ENCODE data around the gene IMP4. TPM values are rescaled to one million over a fixed set of nuclear protein-coding genes. Genes with fewer than 3 reads are reported as not detected.

The IMP4 gene
- total and polyA plus RNA-seq, 2 experiments from 2014 or later = 87.8 to 147 TPM

DNA sequence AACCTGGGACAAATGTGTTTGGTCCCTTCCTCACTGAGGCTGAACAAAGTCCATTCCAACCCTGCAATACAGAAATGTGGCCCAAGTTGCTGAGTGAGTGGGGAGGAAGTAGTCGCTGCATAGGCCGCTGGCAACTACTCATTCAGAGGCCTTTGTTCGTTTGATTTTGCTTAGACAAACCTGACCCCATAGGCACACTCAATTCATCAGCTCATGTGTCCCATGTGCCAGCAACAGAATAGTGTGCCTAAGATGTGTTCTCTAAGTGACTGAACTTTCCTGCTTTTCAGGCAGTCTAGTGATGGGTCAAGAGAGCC lies 36.2 kb downstream of the IMP4 start:
- H3K36me3 Mint-ChIP-seq (ENCODE audit: low read depth) = peaks cover 6% of the 10 kb centered on the region; the same call in 2 of the 3 replicates
- H3K27ac Mint-ChIP-seq = no peak overlapping the region
- DNase-seq (ENCODE audit: low spot score) (no peak), ATAC-seq (no peak)
- H3K36me3 ChIP-seq (ENCODE audit: insufficient read depth) = no peaks in the 10 kb centered on the region
- no peaks in the 10 kb centered on the region for H3K27me3 ChIP-seq (ENCODE audit: insufficient read depth)
- no peak overlapping the region for H3K4me2 ChIP-seq
- H3K27ac ChIP-seq (ENCODE audit: low read depth) = no peak overlapping the region
- H3F3A ChIP-seq (replicated peaks; ENCODE audit: low read depth) = no peaks in the 10 kb centered on the region
- H3K4me3 Mint-ChIP-seq = no peak overlapping the region
- no peak overlapping the region for H3K4me3 ChIP-seq
- H3K4me1 ChIP-seq (ENCODE audit: insufficient read depth) = no peaks in the 10 kb centered on the region
- no peak overlapping the region for H2AFZ ChIP-seq
- no peaks in the 10 kb centered on the region for H3K79me2 ChIP-seq (replicated peaks; ENCODE audit: insufficient read depth)
- peaks cover 5% of the 10 kb centered on the region for H3K27me3 Mint-ChIP-seq (ENCODE audit: insufficient read depth, low read depth, poor library complexity)
- H4K20me1 ChIP-seq (replicated peaks; ENCODE audit: insufficient read depth) = no peaks in the 10 kb centered on the region; the same call in 1 of the 2 replicates
- no peaks in the 10 kb centered on the region for H3K9me3 Mint-ChIP-seq
- no peaks in the 10 kb centered on the region for H3K9me2 ChIP-seq (ENCODE audit: insufficient read depth)
- TF ChIP-seq ZNF114 (CRISPR knock-in tag; IDR thresholded peaks at IDR 0.05) = no peak
- no peak for TF ChIP-seq EZH2 (IDR thresholded peaks at IDR 0.05; ENCODE audit: low read depth, unreplicated experiment)
- TF ChIP-seq JUNB (IDR thresholded peaks at IDR 0.05; ENCODE audit: unreplicated experiment) = no peak
- TF ChIP-seq, protein P1, sequence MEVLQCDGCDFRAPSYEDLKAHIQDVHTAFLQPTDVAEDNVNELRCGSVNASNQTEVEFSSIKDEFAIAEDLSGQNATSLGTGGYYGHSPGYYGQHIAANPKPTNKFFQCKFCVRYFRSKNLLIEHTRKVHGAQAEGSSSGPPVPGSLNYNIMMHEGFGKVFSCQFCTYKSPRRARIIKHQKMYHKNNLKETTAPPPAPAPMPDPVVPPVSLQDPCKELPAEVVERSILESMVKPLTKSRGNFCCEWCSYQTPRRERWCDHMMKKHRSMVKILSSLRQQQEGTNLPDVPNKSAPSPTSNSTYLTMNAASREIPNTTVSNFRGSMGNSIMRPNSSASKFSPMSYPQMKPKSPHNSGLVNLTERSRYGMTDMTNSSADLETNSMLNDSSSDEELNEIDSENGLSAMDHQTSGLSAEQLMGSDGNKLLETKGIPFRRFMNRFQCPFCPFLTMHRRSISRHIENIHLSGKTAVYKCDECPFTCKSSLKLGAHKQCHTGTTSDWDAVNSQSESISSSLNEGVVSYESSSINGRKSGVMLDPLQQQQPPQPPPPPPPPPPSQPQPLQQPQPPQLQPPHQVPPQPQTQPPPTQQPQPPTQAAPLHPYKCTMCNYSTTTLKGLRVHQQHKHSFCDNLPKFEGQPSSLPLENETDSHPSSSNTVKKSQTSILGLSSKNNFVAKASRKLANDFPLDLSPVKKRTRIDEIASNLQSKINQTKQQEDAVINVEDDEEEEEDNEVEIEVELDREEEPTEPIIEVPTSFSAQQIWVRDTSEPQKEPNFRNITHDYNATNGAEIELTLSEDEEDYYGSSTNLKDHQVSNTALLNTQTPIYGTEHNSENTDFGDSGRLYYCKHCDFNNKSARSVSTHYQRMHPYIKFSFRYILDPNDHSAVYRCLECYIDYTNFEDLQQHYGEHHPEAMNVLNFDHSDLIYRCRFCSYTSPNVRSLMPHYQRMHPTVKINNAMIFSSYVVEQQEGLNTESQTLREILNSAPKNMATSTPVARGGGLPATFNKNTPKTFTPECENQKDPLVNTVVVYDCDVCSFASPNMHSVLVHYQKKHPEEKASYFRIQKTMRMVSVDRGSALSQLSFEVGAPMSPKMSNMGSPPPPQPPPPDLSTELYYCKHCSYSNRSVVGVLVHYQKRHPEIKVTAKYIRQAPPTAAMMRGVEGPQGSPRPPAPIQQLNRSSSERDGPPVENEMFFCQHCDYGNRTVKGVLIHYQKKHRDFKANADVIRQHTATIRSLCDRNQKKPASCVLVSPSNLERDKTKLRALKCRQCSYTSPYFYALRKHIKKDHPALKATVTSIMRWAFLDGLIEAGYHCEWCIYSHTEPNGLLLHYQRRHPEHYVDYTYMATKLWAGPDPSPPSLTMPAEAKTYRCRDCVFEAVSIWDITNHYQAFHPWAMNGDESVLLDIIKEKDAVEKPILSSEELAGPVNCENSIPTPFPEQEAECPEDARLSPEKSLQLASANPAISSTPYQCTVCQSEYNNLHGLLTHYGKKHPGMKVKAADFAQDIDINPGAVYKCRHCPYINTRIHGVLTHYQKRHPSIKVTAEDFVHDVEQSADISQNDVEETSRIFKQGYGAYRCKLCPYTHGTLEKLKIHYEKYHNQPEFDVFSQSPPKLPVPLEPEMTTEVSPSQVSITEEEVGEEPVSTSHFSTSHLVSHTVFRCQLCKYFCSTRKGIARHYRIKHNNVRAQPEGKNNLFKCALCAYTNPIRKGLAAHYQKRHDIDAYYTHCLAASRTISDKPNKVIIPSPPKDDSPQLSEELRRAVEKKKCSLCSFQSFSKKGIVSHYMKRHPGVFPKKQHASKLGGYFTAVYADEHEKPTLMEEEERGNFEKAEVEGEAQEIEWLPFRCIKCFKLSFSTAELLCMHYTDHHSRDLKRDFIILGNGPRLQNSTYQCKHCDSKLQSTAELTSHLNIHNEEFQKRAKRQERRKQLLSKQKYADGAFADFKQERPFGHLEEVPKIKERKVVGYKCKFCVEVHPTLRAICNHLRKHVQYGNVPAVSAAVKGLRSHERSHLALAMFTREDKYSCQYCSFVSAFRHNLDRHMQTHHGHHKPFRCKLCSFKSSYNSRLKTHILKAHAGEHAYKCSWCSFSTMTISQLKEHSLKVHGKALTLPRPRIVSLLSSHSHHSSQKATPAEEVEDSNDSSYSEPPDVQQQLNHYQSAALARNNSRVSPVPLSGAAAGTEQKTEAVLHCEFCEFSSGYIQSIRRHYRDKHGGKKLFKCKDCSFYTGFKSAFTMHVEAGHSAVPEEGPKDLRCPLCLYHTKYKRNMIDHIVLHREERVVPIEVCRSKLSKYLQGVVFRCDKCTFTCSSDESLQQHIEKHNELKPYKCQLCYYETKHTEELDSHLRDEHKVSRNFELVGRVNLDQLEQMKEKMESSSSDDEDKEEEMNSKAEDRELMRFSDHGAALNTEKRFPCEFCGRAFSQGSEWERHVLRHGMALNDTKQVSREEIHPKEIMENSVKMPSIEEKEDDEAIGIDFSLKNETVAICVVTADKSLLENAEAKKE (CRISPR knock-in tag; IDR thresholded peaks at IDR 0.05) = no peak
- no peak for TF ChIP-seq NANOG (IDR thresholded peaks at IDR 0.05; ENCODE audit: borderline replicate concordance)
- TF ChIP-seq, protein P2, sequence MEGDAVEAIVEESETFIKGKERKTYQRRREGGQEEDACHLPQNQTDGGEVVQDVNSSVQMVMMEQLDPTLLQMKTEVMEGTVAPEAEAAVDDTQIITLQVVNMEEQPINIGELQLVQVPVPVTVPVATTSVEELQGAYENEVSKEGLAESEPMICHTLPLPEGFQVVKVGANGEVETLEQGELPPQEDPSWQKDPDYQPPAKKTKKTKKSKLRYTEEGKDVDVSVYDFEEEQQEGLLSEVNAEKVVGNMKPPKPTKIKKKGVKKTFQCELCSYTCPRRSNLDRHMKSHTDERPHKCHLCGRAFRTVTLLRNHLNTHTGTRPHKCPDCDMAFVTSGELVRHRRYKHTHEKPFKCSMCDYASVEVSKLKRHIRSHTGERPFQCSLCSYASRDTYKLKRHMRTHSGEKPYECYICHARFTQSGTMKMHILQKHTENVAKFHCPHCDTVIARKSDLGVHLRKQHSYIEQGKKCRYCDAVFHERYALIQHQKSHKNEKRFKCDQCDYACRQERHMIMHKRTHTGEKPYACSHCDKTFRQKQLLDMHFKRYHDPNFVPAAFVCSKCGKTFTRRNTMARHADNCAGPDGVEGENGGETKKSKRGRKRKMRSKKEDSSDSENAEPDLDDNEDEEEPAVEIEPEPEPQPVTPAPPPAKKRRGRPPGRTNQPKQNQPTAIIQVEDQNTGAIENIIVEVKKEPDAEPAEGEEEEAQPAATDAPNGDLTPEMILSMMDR (conservative IDR thresholded peaks at IDR 0.05; ENCODE audit: low read depth in 2 of 2) = no peak
- TF ChIP-seq, protein P3, sequence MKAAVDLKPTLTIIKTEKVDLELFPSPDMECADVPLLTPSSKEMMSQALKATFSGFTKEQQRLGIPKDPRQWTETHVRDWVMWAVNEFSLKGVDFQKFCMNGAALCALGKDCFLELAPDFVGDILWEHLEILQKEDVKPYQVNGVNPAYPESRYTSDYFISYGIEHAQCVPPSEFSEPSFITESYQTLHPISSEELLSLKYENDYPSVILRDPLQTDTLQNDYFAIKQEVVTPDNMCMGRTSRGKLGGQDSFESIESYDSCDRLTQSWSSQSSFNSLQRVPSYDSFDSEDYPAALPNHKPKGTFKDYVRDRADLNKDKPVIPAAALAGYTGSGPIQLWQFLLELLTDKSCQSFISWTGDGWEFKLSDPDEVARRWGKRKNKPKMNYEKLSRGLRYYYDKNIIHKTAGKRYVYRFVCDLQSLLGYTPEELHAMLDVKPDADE (IDR thresholded peaks at IDR 0.05) = no peak
- TF ChIP-seq ZNF331 (CRISPR knock-in tag; IDR thresholded peaks at IDR 0.05; ENCODE audit: low read depth) = no peak
- no peak for TF ChIP-seq POLR2AphosphoS5 (IDR thresholded peaks at IDR 0.05; ENCODE audit: low read depth)
- TF ChIP-seq STAT1 (IDR thresholded peaks at IDR 0.05; ENCODE audit: unreplicated experiment) = no peak
- TF ChIP-seq CREB1 (CRISPR knock-in tag; IDR thresholded peaks at IDR 0.05; ENCODE audit: low read depth) = no peak
- no peak for TF ChIP-seq EZH2phosphoT487 (IDR thresholded peaks at IDR 0.05; ENCODE audit: unreplicated experiment)
- TF ChIP-seq, protein P4, sequence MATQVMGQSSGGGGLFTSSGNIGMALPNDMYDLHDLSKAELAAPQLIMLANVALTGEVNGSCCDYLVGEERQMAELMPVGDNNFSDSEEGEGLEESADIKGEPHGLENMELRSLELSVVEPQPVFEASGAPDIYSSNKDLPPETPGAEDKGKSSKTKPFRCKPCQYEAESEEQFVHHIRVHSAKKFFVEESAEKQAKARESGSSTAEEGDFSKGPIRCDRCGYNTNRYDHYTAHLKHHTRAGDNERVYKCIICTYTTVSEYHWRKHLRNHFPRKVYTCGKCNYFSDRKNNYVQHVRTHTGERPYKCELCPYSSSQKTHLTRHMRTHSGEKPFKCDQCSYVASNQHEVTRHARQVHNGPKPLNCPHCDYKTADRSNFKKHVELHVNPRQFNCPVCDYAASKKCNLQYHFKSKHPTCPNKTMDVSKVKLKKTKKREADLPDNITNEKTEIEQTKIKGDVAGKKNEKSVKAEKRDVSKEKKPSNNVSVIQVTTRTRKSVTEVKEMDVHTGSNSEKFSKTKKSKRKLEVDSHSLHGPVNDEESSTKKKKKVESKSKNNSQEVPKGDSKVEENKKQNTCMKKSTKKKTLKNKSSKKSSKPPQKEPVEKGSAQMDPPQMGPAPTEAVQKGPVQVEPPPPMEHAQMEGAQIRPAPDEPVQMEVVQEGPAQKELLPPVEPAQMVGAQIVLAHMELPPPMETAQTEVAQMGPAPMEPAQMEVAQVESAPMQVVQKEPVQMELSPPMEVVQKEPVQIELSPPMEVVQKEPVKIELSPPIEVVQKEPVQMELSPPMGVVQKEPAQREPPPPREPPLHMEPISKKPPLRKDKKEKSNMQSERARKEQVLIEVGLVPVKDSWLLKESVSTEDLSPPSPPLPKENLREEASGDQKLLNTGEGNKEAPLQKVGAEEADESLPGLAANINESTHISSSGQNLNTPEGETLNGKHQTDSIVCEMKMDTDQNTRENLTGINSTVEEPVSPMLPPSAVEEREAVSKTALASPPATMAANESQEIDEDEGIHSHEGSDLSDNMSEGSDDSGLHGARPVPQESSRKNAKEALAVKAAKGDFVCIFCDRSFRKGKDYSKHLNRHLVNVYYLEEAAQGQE (IDR thresholded peaks at IDR 0.05; ENCODE audit: unreplicated experiment) = no peak
- H3K4me1 Mint-ChIP-seq = peaks cover 6% of the 10 kb centered on the region; the same call in 1 of the 3 replicates

Data from GM23338 (cell line).